ENCODE data around the gene KLK8.

DNA sequence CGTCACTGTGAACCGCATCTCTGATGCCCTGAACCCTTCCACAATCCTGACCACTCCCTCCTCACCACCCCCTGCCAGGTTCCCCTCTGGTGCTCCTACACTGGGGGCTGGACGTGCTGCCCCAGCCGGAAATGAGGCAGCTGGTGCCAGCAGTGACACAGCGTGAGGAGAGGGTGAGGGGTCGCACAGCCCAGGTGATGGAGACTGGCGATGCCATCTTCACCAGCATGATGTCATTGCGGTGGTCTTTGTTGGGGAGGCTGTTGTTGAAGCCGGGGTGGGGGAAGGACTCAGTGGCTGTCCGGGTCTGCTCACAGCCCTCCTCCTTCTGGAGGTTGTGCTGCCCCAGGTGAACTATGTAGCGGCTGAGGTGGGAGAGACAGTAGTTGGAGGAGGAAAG lies 22.5 kb upstream of the KLK8 start:
- TF ChIP-seq, protein P1, sequence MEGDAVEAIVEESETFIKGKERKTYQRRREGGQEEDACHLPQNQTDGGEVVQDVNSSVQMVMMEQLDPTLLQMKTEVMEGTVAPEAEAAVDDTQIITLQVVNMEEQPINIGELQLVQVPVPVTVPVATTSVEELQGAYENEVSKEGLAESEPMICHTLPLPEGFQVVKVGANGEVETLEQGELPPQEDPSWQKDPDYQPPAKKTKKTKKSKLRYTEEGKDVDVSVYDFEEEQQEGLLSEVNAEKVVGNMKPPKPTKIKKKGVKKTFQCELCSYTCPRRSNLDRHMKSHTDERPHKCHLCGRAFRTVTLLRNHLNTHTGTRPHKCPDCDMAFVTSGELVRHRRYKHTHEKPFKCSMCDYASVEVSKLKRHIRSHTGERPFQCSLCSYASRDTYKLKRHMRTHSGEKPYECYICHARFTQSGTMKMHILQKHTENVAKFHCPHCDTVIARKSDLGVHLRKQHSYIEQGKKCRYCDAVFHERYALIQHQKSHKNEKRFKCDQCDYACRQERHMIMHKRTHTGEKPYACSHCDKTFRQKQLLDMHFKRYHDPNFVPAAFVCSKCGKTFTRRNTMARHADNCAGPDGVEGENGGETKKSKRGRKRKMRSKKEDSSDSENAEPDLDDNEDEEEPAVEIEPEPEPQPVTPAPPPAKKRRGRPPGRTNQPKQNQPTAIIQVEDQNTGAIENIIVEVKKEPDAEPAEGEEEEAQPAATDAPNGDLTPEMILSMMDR (conservative IDR thresholded peaks at IDR 0.05), result no peak
- no peak for TF ChIP-seq EZH2 (IDR thresholded peaks at IDR 0.05; ENCODE audit: low read depth)
